Astrocyte (in vitro differentiated cells and primary cell): ENCODE measurements around the gene INPP4A.

Experiments
- CTCF ChIP-seq: IDR thresholded peaks from 2 replicates; pipeline ENCODE4 v1.5.1; 2011; ENCODE audit warnings: low read depth, mild to moderate bottlenecking, inconsistent platforms, low read length, moderate library complexity; ENCODE audit not compliant: insufficient read depth
- EZH2 ChIP-seq: IDR thresholded peaks from 2 replicates; pipeline ENCODE4 v1.6.1; 2012; ENCODE audit warnings: mild to moderate bottlenecking, low read length, inconsistent platforms; ENCODE audit not compliant: insufficient read depth

GRCh38 chr2:98455494-98455976 lies 10.9 kb downstream of the INPP4A start:
- TF ChIP-seq CTCF, result no peak
- no peak for TF ChIP-seq EZH2
